K562 (cell line): ENCODE measurements around the gene TYW1.

Experiments
- ARHGAP35 ChIP-seq: fragments of 450-650 bp; IDR thresholded peaks from 2 replicates; pipeline ENCODE4 v1.6.1; 2018; ENCODE audit not compliant: partially characterized antibody
- BCL6 ChIP-seq: fragments of 250-450 bp; sonication (Bioruptor Pico); IDR thresholded peaks from 2 replicates; pipeline ENCODE4 v1.4.0; 2020
- CBFB ChIP-seq: sonication (generic); formaldehyde crosslinking; IDR thresholded peaks from 2 replicates; pipeline ENCODE4 v1.4.0; 2020; ENCODE audit warnings: mild to moderate bottlenecking, missing genetic modification reagents
- ERF ChIP-seq: fragments of 450-650 bp; formaldehyde crosslinking; IDR thresholded peaks from 2 replicates; pipeline ENCODE4 v1.4.0; 2020; ENCODE audit warnings: mild to moderate bottlenecking, mixed read lengths
- LEF1 ChIP-seq: fragments of 450-650 bp; IDR thresholded peaks from 2 replicates; pipeline ENCODE4 v1.6.1; 2016; ENCODE audit warnings: mild to moderate bottlenecking
- RBM17 ChIP-seq: fragments of 200-400 bp; formaldehyde crosslinking; IDR thresholded peaks from 2 replicates; pipeline ENCODE4 v1.6.1; 2017; ENCODE audit warnings: low read depth, mild to moderate bottlenecking, low read length, borderline replicate concordance
- RNF219 ChIP-seq: fragments of 250-450 bp; sonication (Bioruptor Pico); IDR thresholded peaks from 2 replicates; pipeline ENCODE4 v1.5.0; 2022; ENCODE audit warnings: mild to moderate bottlenecking
- ZBTB33 ChIP-seq: sonication (generic); formaldehyde crosslinking; IDR thresholded peaks from 2 replicates; pipeline ENCODE4 v1.8.1; 2023; ENCODE audit warnings: mild to moderate bottlenecking, missing genetic modification reagents
- TF ChIP-seq, protein P1 (sequence below): fragments of 150-350 bp; IDR thresholded peaks from 2 replicates; pipeline ENCODE4 v1.6.1; 2014; ENCODE audit warnings: low read depth, mild to moderate bottlenecking, low read length, borderline replicate concordance
- TF ChIP-seq, protein P2 (sequence below): fragments of 250-450 bp; sonication (Bioruptor Pico); IDR thresholded peaks from 2 replicates; pipeline ENCODE4 v1.5.0; 2021; ENCODE audit warnings: mild to moderate bottlenecking, borderline replicate concordance

DNA sequence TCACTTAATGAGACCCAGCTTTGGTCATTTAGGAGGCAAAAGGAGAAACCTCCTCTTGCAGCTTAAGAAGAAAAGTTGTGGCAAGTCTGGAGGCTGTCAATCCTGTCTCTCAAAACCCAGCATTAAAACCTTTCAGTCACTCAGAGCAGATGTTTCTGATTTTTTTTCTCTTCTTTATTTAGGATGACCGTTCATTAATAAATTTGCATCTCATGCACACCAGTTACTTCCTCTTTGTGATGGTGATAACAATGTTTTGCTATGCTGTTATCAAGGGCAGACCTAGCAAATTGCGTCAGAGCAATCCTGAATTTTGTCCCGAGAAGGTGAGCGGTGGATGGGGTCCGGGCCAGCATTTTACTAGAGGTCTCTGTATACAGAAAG, 43.6 kb upstream of the TYW1 start:
- TF ChIP-seq CBFB (CRISPR knock-in tag) (no peak), ARHGAP35 (no peak), LEF1 (no peak), ZBTB33 (CRISPR knock-in tag) (no peak), BCL6 (CRISPR knock-in tag) (no peak), RNF219 (no peak), ERF (CRISPR knock-in tag) (no peak), RBM17 (no peak)
- TF ChIP-seq, protein P1, sequence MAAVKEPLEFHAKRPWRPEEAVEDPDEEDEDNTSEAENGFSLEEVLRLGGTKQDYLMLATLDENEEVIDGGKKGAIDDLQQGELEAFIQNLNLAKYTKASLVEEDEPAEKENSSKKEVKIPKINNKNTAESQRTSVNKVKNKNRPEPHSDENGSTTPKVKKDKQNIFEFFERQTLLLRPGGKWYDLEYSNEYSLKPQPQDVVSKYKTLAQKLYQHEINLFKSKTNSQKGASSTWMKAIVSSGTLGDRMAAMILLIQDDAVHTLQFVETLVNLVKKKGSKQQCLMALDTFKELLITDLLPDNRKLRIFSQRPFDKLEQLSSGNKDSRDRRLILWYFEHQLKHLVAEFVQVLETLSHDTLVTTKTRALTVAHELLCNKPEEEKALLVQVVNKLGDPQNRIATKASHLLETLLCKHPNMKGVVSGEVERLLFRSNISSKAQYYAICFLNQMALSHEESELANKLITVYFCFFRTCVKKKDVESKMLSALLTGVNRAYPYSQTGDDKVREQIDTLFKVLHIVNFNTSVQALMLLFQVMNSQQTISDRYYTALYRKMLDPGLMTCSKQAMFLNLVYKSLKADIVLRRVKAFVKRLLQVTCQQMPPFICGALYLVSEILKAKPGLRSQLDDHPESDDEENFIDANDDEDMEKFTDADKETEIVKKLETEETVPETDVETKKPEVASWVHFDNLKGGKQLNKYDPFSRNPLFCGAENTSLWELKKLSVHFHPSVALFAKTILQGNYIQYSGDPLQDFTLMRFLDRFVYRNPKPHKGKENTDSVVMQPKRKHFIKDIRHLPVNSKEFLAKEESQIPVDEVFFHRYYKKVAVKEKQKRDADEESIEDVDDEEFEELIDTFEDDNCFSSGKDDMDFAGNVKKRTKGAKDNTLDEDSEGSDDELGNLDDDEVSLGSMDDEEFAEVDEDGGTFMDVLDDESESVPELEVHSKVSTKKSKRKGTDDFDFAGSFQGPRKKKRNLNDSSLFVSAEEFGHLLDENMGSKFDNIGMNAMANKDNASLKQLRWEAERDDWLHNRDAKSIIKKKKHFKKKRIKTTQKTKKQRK: no peak
- TF ChIP-seq, protein P2, sequence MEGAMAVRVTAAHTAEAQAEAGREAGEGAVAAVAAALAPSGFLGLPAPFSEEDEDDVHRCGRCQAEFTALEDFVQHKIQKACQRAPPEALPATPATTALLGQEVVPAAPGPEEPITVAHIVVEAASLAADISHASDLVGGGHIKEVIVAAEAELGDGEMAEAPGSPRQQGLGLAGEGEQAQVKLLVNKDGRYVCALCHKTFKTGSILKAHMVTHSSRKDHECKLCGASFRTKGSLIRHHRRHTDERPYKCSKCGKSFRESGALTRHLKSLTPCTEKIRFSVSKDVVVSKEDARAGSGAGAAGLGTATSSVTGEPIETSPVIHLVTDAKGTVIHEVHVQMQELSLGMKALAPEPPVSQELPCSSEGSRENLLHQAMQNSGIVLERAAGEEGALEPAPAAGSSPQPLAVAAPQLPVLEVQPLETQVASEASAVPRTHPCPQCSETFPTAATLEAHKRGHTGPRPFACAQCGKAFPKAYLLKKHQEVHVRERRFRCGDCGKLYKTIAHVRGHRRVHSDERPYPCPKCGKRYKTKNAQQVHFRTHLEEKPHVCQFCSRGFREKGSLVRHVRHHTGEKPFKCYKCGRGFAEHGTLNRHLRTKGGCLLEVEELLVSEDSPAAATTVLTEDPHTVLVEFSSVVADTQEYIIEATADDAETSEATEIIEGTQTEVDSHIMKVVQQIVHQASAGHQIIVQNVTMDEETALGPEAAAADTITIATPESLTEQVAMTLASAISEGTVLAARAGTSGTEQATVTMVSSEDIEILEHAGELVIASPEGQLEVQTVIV: no peak
